Neural cell (in vitro differentiated cells): Measurements from ENCODE around the gene ADTRP. TPM values are rescaled to one million over a fixed set of nuclear protein-coding genes. Genes with fewer than 3 reads are reported as not detected.

Experiments used
- H2AFZ ChIP-seq: fragments of 200-600, 300-800 bp; sonication (generic), shearing (Covaris generic); 2 replicates; pipeline ENCODE4 v1.6.0; 2014; ENCODE audit warnings: low read depth, mild to moderate bottlenecking, antibody characterized with exemption, low read length, moderate library complexity
- H3F3A ChIP-seq: fragments of 200-600 bp; shearing (Covaris generic); 2 replicates; pipeline ENCODE4 v1.6.1; 2016; ENCODE audit warnings: mild to moderate bottlenecking, moderate library complexity, mixed read lengths, antibody characterized with exemption, low read length; ENCODE audit not compliant: insufficient read depth, poor library complexity, severe bottlenecking
- H3K27ac ChIP-seq: fragments of 200-600, 300-800 bp; sonication (generic), shearing (Covaris generic); 2 replicates; pipeline ENCODE4 v1.5.1; 2014; ENCODE audit warnings: mild to moderate bottlenecking, low read length, moderate library complexity
- H3K27me3 ChIP-seq: fragments of 300-800, 200-600 bp; sonication (generic), shearing (Covaris generic); 2 replicates; pipeline ENCODE4 v1.6.0; 2014; ENCODE audit warnings: mild to moderate bottlenecking, low read depth, low read length, moderate library complexity; ENCODE audit not compliant: insufficient read depth
- H3K36me3 ChIP-seq: fragments of 300-800, 200-600 bp; sonication (generic), shearing (Covaris generic); 2 replicates; pipeline ENCODE4 v1.5.1; 2014; ENCODE audit warnings: mild to moderate bottlenecking, antibody characterized with exemption, low read length, moderate library complexity; ENCODE audit not compliant: insufficient read depth
- H3K4me2 ChIP-seq: fragments of 300-800, 200-600 bp; sonication (generic), shearing (Covaris generic); 2 replicates; pipeline ENCODE4 v1.6.0; 2014; ENCODE audit warnings: mild to moderate bottlenecking, low read length
- H3K4me3 ChIP-seq: fragments of 300-800, 200-600 bp; sonication (generic), shearing (Covaris generic); 2 replicates; pipeline ENCODE4 v1.5.1; 2014; ENCODE audit warnings: mild to moderate bottlenecking, low read length, moderate library complexity
- H3K79me2 ChIP-seq: fragments of 200-600 bp; shearing (Covaris generic); replicated peaks from 2 replicates; pipeline ENCODE4 v1.6.0; 2014; ENCODE audit warnings: mild to moderate bottlenecking, low read length, moderate library complexity; ENCODE audit not compliant: insufficient read depth
- H3K9ac ChIP-seq: fragments of 300-800, 200-600 bp; sonication (generic), shearing (Covaris generic); 2 replicates; pipeline ENCODE4 v1.6.1; 2016; ENCODE audit warnings: mild to moderate bottlenecking, low read length, mixed read lengths
- H3K9me2 ChIP-seq: fragments of 200-600 bp; shearing (Covaris generic); 2 replicates; pipeline ENCODE4 v1.6.1; 2016; ENCODE audit warnings: mild to moderate bottlenecking, low read length, mixed read lengths; ENCODE audit not compliant: insufficient read depth
- H3K9me3 ChIP-seq: fragments of 200-600, 300-800 bp; sonication (generic), shearing (Covaris generic); 2 replicates; pipeline ENCODE4 v1.6.1; 2016; ENCODE audit warnings: mild to moderate bottlenecking, mixed run types, low read length, moderate library complexity, mixed read lengths
- H4K20me1 ChIP-seq: fragments of 200-600 bp; shearing (Covaris generic); 2 replicates; pipeline ENCODE4 v1.6.1; 2016; ENCODE audit warnings: mild to moderate bottlenecking, mixed run types; ENCODE audit not compliant: insufficient read depth
- EP300 ChIP-seq: fragments of 450-650 bp; conservative IDR thresholded peaks from 2 replicates; pipeline ENCODE4 v1.6.1; 2014; ENCODE audit warnings: antibody characterized with exemption, mild to moderate bottlenecking, moderate library complexity; ENCODE audit not compliant: poor library complexity, severe bottlenecking
- EZH2 ChIP-seq: fragments of 200-600, 300-800 bp; shearing (Covaris generic), sonication (generic); IDR thresholded peaks from 2 replicates; pipeline ENCODE4 v1.6.1; 2014; ENCODE audit warnings: antibody characterized with exemption, low read length, borderline replicate concordance, mild to moderate bottlenecking; ENCODE audit not compliant: insufficient read depth, poor library complexity, severe bottlenecking
- MXI1 ChIP-seq: fragments of 450-650 bp; conservative IDR thresholded peaks from 2 replicates; pipeline ENCODE4 v1.6.1; 2014; ENCODE audit warnings: antibody characterized with exemption, mild to moderate bottlenecking; ENCODE audit not compliant: poor library complexity, severe bottlenecking
- POLR2AphosphoS5 ChIP-seq: IDR thresholded peaks from 2 replicates; pipeline ENCODE4 v1.6.1; 2012
- RAD21 ChIP-seq: fragments of 450-650 bp; conservative IDR thresholded peaks from 2 replicates; pipeline ENCODE4 v1.6.1; 2014; ENCODE audit warnings: antibody characterized with exemption, mild to moderate bottlenecking, moderate library complexity
- SMC3 ChIP-seq: fragments of 450-650 bp; conservative IDR thresholded peaks from 2 replicates; pipeline ENCODE4 v1.6.1; 2014; ENCODE audit warnings: antibody characterized with exemption, mild to moderate bottlenecking, moderate library complexity; ENCODE audit not compliant: poor library complexity
- TAF1 ChIP-seq: IDR thresholded peaks from 2 replicates; pipeline ENCODE4 v1.6.1; 2012; ENCODE audit warnings: low read depth
- polyA plus RNA-seq: library from polyadenylated mRNA; depleted of rRNA; stranded (reverse); fragments of >200 nt; gene quantifications from 2 replicates; pipeline ENCODE4 v1.2.3, GENCODE V29; 2014
- TF ChIP-seq, protein P1 (sequence below): IDR thresholded peaks from 2 replicates; pipeline ENCODE4 v1.6.1; 2012; ENCODE audit warnings: borderline replicate concordance
- TF ChIP-seq, protein P2 (sequence below): fragments of 450-650 bp; IDR thresholded peaks from 2 replicates; pipeline ENCODE4 v1.5.1; 2014; ENCODE audit warnings: antibody characterized with exemption, mild to moderate bottlenecking, moderate library complexity; ENCODE audit not compliant: poor library complexity, severe bottlenecking

The ADTRP gene
- polyA plus RNA-seq, 1 donor from 2014 or later: not detected

DNA sequence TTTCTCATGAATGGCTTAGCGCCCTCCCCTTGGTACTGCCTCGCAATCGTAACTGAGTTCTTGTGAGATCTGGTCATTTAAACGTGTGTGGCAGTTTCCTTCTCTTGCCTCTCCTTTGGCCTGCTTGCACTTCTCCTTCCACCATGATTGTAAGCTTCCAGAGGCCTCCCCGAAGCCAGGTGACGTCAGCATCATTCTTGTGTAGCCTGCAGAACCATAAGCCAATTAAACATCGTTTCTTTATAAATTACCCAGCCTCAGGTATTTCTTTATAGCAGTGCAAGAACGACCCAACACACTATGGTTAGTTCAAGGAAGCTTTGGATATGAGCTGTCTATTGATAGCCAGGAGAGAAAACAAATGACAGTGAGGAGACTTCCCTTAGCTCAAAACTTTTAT lies 29.5 kb upstream of the ADTRP start:
- no peaks in the 10 kb centered on the region for H3K27me3 ChIP-seq
- no peak overlapping the region for H3K4me2 ChIP-seq
- TF ChIP-seq RAD21 (no peak), TAF1 (no peak)
- H3K9ac ChIP-seq: no peak overlapping the region
- H3K36me3 ChIP-seq: no peaks in the 10 kb centered on the region
- no peak overlapping the region for H3K4me3 ChIP-seq
- no peaks in the 10 kb centered on the region for H3K9me2 ChIP-seq
- no peak overlapping the region for H3K27ac ChIP-seq
- H4K20me1 ChIP-seq: no peaks in the 10 kb centered on the region
- H2AFZ ChIP-seq: no peak overlapping the region
- no peaks in the 10 kb centered on the region for H3K79me2 ChIP-seq
- no peaks in the 10 kb centered on the region for H3K9me3 ChIP-seq
- no peaks in the 10 kb centered on the region for H3F3A ChIP-seq

DNA sequence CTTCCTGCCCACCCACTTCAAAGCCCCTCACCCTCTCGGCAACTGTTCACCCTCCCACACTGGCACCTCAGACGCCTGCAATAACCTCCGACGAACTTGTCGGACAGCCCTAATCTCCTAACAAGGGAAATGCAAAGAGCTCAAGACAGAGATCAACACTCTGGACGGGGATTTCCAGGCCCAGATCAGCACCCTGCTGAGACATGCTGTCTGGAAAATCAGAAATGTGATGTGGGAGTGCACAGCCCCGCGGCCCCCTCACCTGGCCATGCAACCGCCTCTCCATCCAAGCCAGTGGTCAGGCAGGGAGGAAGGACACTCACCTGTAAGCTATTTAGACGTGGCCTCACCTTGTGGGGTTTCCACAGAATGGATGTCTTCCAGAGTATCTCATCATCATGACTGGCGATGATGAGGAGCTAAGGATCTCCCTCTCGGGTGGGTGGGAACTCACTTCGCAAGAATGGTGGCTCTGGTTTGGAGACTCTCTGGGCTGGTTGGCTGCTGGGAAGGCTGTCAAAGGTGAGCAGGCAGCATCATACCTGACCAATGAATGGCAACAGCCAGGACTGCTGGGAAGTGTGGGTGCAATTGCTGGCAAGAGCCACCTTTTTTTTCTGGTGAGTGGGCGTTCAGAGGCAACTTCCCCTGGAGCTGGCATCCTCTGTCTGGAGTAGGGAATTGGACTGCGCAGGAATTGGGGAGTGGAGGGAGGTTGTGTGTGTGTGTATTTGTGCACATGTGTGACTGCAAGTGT lies 28.1 kb upstream of the ADTRP start:
- TF ChIP-seq TAF1: no peak
- no peak for TF ChIP-seq EP300
- TF ChIP-seq MXI1: no peak
- no peak for TF ChIP-seq POLR2AphosphoS5
- TF ChIP-seq EZH2: no peak
- TF ChIP-seq, protein P1, sequence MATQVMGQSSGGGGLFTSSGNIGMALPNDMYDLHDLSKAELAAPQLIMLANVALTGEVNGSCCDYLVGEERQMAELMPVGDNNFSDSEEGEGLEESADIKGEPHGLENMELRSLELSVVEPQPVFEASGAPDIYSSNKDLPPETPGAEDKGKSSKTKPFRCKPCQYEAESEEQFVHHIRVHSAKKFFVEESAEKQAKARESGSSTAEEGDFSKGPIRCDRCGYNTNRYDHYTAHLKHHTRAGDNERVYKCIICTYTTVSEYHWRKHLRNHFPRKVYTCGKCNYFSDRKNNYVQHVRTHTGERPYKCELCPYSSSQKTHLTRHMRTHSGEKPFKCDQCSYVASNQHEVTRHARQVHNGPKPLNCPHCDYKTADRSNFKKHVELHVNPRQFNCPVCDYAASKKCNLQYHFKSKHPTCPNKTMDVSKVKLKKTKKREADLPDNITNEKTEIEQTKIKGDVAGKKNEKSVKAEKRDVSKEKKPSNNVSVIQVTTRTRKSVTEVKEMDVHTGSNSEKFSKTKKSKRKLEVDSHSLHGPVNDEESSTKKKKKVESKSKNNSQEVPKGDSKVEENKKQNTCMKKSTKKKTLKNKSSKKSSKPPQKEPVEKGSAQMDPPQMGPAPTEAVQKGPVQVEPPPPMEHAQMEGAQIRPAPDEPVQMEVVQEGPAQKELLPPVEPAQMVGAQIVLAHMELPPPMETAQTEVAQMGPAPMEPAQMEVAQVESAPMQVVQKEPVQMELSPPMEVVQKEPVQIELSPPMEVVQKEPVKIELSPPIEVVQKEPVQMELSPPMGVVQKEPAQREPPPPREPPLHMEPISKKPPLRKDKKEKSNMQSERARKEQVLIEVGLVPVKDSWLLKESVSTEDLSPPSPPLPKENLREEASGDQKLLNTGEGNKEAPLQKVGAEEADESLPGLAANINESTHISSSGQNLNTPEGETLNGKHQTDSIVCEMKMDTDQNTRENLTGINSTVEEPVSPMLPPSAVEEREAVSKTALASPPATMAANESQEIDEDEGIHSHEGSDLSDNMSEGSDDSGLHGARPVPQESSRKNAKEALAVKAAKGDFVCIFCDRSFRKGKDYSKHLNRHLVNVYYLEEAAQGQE: no peak
- TF ChIP-seq, protein P2, sequence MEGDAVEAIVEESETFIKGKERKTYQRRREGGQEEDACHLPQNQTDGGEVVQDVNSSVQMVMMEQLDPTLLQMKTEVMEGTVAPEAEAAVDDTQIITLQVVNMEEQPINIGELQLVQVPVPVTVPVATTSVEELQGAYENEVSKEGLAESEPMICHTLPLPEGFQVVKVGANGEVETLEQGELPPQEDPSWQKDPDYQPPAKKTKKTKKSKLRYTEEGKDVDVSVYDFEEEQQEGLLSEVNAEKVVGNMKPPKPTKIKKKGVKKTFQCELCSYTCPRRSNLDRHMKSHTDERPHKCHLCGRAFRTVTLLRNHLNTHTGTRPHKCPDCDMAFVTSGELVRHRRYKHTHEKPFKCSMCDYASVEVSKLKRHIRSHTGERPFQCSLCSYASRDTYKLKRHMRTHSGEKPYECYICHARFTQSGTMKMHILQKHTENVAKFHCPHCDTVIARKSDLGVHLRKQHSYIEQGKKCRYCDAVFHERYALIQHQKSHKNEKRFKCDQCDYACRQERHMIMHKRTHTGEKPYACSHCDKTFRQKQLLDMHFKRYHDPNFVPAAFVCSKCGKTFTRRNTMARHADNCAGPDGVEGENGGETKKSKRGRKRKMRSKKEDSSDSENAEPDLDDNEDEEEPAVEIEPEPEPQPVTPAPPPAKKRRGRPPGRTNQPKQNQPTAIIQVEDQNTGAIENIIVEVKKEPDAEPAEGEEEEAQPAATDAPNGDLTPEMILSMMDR: no peak
- no peak for TF ChIP-seq RAD21
- no peak for TF ChIP-seq SMC3
- no peaks in the 10 kb centered on the region for H3K36me3 ChIP-seq
- no peak overlapping the region for H3K27ac ChIP-seq
- no peaks in the 10 kb centered on the region for H3K79me2 ChIP-seq
- H4K20me1 ChIP-seq: no peaks in the 10 kb centered on the region
- H3K9me2 ChIP-seq: no peaks in the 10 kb centered on the region
- H3F3A ChIP-seq: no peaks in the 10 kb centered on the region
- no peak overlapping the region for H2AFZ ChIP-seq
- H3K27me3 ChIP-seq: no peaks in the 10 kb centered on the region
- H3K4me2 ChIP-seq: no peak overlapping the region
- H3K4me3 ChIP-seq: no peak overlapping the region
- H3K9ac ChIP-seq: no peak overlapping the region
- H3K9me3 ChIP-seq: no peaks in the 10 kb centered on the region
